ENCODE data around the gene DCDC1.

- no peak for TF ChIP-seq CTCF (IDR thresholded peaks at IDR 0.05)
- no peak for TF ChIP-seq PBX3 (IDR thresholded peaks at IDR 0.05)
- no peak for TF ChIP-seq POLR2A (IDR thresholded peaks at IDR 0.05; ENCODE audit: low read length)
- TF ChIP-seq SREBF2 (IDR thresholded peaks at IDR 0.05), result no peak
- TF ChIP-seq ZSCAN20 (CRISPR knock-in tag; IDR thresholded peaks at IDR 0.05), result no peak
- TF ChIP-seq RARB (CRISPR knock-in tag; IDR thresholded peaks at IDR 0.05), result no peak
- TF ChIP-seq RAD21 (conservative IDR thresholded peaks at IDR 0.05 in 1 of 2, IDR thresholded peaks at IDR 0.05 in 1 of 2), result no peak
- TF ChIP-seq TP53 (CRISPR knock-in tag; IDR thresholded peaks at IDR 0.05), result no peak
- no peak for TF ChIP-seq KDM1A (IDR thresholded peaks at IDR 0.05; ENCODE audit: low read depth)
Observed at GRCh38 chr11:30876228-30876627, 493.3 kb downstream of the DCDC1 start.

Data from A549 (cell line).